OCI-LY7 (cell line): ENCODE data around the gene HSPBP1.

Source experiments
- CTCF ChIP-seq: fragments of 200-600 bp; sonication (generic); conservative IDR thresholded peaks from 2 replicates; pipeline ENCODE4 v1.5.1; 2014; ENCODE audit warnings: mild to moderate bottlenecking, antibody characterized with exemption, low read length, moderate library complexity, mixed read lengths
- EZH2phosphoT487 ChIP-seq: fragments of 200-600 bp; sonication (generic); IDR thresholded peaks from 2 replicates; pipeline ENCODE4 v1.6.1; 2018; ENCODE audit warnings: low read depth, borderline replicate concordance, mild to moderate bottlenecking, mixed run types, antibody characterized with exemption, low read length, moderate library complexity, mixed read lengths

DNA sequence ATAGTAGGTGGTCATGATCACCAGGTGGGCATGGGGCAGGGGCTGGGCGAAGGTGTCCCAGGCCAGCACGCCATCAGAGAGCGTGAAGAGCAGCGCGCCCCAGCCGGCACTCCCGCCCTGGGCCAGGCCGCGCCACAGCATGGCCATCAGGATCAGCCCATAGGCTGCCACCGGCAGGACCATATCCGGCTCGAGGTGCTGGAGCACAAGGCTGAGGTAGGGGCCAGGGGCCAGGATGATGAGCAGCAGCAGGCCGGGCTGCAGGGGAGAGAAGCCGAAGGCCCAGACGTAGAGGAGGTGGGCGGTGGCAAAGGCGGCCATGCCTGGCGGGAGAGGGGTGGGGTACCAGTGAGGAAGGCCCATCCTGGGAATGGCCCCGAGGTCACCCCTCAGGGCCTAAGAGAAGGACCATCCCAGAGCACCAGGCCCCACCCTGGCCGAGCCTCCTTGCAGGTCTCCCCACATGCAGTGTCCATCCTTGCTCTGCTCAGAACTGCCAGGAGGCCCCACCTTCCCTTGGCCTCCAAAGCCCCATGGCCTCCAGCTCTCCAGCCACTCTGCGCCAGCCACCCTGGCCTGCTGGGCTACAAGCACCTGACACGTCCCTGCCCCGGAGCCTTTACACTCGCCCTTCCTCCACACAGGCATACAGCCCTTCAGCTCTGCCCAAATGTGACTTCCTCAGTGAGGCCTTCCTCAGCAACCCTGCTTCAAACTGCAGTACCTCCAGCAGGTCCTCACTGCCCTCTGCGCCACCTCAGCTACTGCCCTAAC lies 52.5 kb downstream of the HSPBP1 start:
- no peak for TF ChIP-seq CTCF
- TF ChIP-seq EZH2phosphoT487, result no peak
